GM19043 (cell line): ENCODE results near the gene SESN2.
A peak's percentile ranks its signal among the peaks of the same experiment; 100 is the strongest.

Experiments
- ATAC-seq: cut with Tn5 transposase; IDR thresholded peaks from one replicate; pipeline ENCODE4 v1.9.1; 2021; ENCODE audit warnings: low read depth; ENCODE audit not compliant: unreplicated experiment

Gene SESN2

DNA sequence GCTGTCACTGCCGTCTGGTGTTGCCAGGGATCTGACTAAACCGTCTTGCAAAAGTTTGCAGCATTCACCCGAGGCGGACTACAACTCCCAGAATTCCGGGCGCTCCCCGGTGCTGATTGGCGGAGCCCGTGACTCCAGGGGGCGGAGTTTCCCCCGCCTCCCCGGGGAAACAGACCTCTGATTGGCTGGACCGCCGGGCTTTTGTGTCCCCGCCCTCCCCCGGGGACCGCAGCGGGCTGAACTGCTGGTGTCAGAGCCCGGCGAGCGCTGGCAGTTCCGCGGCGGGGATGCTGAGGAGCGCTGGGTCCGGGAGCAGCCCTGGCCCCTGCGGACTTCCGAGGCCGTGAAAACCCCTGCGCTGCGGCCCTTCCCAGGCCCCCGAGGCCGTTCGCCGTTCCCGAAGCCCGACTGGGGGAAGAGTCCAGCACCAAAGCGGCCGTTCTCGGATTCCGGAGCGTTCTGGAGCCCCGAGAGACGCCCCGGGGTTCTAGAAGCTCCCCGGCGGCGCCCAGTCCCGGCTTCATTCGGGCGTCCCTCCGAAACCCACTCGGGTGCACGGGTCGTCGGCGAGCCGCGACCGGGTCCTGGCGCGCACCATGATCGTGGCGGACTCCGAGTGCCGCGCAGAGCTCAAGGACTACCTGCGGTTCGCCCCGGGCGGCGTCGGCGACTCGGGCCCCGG is at the start of gene SESN2:
SESN2 (plus strand) TSS at position 267 of the 682 bp plus-strand sequence; CDS start at position 597, 330 bp downstream.
- peak; percentile 91 for ATAC-seq

DNA sequence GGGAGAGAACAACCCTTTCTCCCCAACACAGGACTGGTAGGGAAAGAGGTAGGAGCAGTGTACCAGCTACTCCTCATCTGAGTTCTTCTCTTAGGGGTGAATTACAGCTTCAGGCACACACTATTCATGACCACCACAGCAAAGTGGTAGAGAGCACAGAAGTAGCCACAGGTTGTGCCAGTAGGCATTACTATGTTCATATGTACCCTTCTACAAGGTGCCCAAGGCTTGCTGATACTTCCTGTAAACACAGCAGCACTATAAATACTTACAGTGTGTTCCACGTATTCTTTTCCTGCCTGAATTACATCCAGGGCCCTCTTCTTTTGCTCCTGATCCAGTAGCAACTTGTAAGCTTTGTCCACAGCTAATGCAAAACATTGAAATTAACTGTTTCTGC is 49.6 kb upstream of the SESN2 start:
- ATAC-seq: no peak

GRCh38 chr1:28213315-28213714 is 46.0 kb upstream of the SESN2 start:
- ATAC-seq: no peak

- ATAC-seq: no peak
These were observed 30.2 kb upstream of the SESN2 start for GRCh38 chr1:28229089-28229488.

DNA sequence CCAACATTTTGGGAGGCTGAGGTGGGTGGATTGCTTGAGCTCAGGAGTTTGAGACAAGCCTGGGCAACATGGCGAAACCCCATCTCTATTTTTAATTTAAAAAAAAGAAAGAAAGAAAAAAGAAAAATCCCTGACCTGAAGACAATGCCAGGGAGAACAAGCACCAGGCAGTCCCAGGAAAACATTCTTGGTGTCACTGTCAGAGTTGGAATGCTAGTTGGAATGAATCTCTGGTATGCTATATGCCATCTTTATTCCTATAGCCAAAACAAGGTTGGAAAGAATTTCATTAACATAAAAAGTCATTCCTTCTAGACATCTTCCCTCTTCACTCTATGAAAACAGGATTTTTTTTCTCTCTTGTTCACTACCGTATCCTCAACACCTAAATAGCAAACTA is 29.3 kb upstream of the SESN2 start:
- no peak for ATAC-seq

GRCh38 chr1:28232558-28233263 is 26.6 kb upstream of the SESN2 start, which contains the start of gene DNAJC8:
Gene DNAJC8, minus strand, starts transcription at chr1:28233029. Its CDS starts 31 bp downstream, at chr1:28232998.
- ATAC-seq: peak; percentile 56

- ATAC-seq: no peak
These were observed 26.1 kb upstream of the SESN2 start for GRCh38 chr1:28233264-28233606.

- ATAC-seq: peak; percentile 89
These were observed 23.3 kb upstream of the SESN2 start, which contains the start of gene ATP5IF1 for GRCh38 chr1:28235755-28236655. Gene ATP5IF1, plus strand, starts transcription at chr1:28236124. Its CDS starts 60 bp downstream, at chr1:28236184.

- ATAC-seq: no peak
These were observed 22.5 kb upstream of the SESN2 start for GRCh38 chr1:28236656-28237322.

DNA sequence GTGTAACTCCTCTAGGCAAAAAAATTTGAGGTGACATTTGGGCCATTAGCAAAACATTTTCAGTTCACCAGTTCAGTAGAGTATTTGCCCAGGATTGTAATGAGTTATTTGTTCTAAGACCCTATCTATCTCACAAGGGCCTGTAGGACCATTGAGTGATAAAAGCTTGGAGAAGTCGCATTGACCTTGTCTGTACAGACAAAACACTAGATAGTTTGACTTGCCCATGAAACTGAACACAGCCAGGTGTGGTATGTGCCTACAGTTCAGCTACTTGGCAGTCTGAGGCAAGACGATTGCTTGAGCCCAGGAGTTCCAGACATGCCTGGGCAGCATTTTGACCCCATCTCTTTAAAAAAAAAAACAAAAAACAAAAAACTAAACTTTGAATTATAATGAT is 20.3 kb upstream of the SESN2 start:
- no peak for ATAC-seq

DNA sequence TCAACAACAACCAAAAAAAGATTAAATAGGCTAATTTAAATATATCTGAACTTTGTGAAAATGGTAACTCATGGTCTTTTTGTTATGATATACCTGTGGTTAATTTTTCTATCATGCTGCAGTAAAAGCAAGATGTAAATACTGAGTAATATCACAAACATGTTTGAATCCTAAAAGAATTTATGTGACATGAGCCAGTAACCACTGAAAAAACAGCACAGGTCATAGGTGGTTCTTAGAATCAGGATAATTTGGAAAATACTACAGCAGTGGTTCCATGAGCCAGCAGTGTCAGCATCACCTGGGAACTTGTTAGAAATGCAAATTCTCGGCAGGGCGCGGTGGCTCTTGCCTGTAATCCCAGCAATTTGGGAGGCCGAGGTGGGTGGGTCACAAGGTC is 19.3 kb upstream of the SESN2 start:
- no peak for ATAC-seq

DNA sequence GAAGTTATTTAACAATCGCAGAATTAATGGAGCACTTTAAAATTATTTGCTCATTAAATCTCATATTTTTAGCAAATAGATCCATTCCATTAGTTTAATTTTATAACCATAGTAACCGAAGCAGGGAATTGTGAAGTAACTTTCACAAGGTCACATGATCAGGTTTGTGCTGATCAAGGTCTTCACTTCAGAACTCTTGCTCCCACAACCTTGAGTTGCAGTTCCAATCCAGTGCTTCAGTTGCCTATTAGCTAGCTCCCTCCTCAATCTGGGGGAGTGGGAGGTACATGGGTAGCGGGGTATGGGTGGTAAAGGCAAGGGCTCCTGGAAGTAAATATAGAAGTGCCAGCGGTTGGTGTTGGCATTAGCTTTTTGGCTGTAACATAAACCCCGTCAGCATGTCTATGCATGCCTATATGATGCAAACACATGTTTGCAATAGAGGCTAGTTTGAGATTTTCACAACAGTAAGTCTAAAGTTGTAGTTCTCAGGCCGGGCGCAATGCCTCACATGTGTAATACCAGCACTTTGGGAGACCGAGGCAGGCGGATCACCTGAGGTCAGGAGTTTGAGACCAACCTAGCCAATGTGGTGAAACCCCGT is 17.6 kb upstream of the SESN2 start:
- no peak for ATAC-seq

GRCh38 chr1:28243685-28244311 is 15.5 kb upstream of the SESN2 start:
- ATAC-seq: no peak

GRCh38 chr1:28244549-28245251 is 14.6 kb upstream of the SESN2 start:
- ATAC-seq: no peak

DNA sequence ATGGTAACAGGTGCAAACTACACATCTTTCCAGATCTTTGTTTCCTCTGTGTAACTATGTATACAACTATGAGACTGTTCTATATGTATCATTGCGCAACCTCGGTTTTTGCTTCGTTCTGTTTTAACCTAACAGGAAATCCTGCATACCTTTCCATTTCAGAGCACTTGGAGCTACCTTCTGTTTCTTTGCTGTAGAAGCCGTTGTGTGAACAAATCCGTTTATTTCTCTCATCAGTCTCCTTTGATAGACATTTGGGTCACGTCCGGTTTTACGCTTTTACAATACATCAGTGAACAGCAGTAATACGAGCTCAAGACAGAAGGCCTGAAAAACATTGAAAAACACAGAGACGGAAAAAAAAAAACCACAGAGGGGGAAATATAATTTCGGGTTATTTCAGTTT is 12.9 kb upstream of the SESN2 start:
- no peak for ATAC-seq

GRCh38 chr1:28247612-28248272 is 11.6 kb upstream of the SESN2 start:
- ATAC-seq: no peak

DNA sequence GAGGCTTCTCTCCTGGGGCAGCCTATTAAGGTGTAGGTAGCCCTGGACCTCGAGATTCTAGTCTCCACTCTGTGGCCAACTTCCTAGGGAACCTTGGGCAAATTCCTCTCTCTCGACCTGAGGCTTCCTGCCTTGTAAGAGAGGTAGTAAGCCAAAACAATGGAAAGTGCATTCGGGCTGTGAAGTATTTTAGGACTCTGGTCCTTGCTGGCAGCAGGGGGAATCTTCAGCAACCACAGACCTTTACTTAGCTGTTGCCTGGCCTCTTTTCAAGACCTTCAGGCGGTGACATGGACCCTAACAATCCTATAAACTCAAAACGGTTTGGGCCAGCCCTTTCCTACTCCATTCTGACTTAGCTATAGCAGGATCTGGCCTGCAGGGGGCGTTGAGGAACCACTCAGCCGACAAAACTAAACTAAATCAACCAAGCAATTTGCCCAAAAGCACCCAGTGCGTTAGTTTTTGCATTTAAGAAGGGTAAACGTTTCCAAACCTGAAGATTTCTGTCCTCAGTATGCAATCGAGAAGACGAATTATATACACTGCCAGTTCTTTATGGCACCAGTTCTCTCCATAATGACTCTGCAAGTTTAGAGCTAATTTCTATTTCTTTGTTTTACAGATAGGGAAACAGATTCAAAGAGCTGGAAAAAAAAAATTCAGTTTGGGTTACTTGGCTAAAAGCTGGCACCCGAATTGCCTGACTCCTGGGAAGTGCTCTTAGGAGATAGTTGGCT is 10.9 kb upstream of the SESN2 start:
- ATAC-seq: no peak
